Activated CD4-positive, alpha-beta T cell treated with anti-CD3 and anti-CD28 coated beads, Interleukin-10, Interleukin-2, amounts not matched to agents 100 ng/mL and 50 ng/mL, durations not matched to agents 16 hours and 8 hours (primary cell): Measurements from ENCODE around the gene ZFYVE21.
A peak's percentile ranks its signal among the peaks of the same experiment; 100 is the strongest.
"Not testable (repeated sequence)": the region's sequence is repeated elsewhere in the genome, so short reads cannot be mapped to it uniquely, and the experiment has no call there.

Experiments used
- DNase-seq: peaks from one replicate; pipeline ENCODE4 v3.0.0-alpha.2; 2020

The ZFYVE21 gene

DNA sequence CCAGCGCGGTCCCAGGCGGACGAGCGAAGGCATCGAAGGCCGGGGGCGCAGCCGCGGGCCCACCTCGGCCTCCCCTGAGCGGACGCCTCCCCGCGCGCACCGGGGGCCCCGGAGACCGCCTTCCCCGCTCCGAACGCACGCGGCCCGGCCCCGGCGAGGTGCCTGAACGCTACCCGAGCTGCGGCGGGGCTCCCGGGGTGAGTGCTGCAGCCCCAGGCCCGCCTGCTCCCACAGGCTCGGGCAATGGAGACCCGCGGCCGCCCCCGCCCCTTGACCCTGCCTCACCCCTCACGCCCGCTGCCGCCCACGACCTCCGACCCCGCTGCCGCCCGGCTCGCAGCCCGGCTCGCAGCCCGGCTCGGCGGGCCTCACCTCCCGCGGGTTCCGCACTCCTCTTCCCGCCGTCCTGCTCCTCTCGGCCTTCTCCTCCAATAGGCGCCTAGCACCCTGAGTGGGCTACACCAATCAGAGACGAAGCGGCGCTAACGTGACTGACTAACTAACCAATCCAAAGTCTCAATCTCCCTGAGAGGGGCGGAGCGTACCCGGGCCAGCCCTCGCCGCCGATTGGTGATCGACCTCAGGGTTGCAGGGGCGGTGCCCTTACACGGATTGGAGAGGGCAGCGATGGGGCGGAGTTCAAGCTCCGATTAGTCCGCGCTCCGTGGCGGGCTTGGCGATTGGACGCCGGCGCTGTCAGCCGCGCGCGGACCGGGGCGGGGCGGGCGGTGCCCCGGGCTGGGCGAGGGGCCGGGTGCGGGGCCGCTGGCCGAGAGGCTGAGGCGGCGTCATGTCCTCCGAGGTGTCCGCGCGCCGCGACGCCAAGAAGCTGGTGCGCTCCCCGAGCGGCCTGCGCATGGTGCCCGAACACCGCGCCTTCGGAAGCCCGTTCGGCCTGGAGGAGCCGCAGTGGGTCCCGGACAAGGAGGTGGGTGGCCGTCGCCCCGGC lies at the start of gene ZFYVE21, which contains the start of gene XRCC3:
ZFYVE21 (plus strand) TSS at position 759 of the 949 bp plus-strand sequence; CDS start at position 791, 32 bp downstream.
XRCC3 (minus strand) TSS at position 400 of the 949 bp plus-strand sequence. CDS start 4,364 bp downstream, outside the sequence.
- peak; percentile 100 for DNase-seq

GRCh38 chr14:103667671-103668070 lies 47.9 kb upstream of the ZFYVE21 start:
- peak; percentile 30 for DNase-seq

- DNase-seq = no peak
Observed at GRCh38 chr14:103668117-103668516, 47.5 kb upstream of the ZFYVE21 start.

DNA sequence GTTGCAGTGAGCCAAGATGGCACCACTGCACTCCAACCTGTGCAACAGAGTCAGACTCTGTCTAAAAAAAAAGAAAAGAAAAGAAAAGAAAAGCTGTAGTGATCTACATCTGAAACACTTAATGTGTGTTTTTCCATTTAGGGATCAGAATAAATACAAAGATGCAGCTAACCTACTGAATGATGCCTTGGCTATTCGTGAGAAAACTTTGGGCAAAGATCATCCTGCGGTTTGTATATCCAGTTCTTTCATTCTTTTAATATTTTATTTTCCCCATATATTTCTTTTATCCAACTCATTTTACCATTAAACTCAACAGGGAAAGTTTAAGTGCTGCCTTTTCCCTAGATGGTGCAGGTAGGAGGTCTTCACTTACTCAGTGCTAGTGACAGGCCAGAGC lies 46.2 kb upstream of the ZFYVE21 start:
- no peak for DNase-seq

GRCh38 chr14:103671911-103672310 lies 43.7 kb upstream of the ZFYVE21 start:
- no peak for DNase-seq

- DNase-seq = no peak
Observed at GRCh38 chr14:103675957-103676356, 39.7 kb upstream of the ZFYVE21 start.

GRCh38 chr14:103676881-103677675 lies 38.5 kb upstream of the ZFYVE21 start:
- no peak for DNase-seq

GRCh38 chr14:103679351-103679750 lies 36.3 kb upstream of the ZFYVE21 start:
- DNase-seq = peak; percentile 47

DNA sequence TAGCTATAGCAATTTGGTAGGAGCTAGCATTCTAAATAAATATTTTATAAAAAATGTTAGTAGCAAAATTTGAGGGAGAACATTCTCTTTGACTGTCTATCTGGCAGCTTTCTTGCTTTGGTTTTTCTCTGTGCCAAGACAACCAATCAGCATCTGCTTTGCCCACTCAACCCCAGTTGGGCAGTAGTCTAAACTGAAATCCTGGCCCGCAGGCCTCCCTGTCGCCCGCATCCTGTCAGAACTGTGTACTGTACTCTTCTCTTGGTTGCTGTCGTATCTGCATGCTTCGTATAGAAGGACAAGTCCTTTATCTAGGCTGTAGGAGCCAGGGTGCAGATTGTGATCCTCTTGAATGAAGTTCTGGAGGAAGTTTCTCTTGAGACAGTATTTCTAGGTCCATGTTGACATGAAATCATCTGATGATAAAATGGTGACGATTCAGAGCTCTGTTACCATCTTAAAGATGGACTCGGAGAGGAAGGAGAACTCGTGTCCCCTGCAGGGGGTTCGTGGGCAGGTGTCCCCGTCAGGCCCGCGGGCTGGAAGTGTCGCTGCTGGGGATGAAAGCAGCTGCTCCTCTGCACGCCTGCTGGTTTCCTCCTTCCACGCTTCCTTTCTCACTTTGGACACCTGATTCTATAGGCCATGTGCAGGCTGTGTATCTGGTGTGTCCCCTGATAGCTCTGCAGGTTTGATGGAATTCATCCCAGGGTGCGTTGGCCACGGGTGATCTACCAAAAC lies 34.9 kb upstream of the ZFYVE21 start:
- no peak for DNase-seq

DNA sequence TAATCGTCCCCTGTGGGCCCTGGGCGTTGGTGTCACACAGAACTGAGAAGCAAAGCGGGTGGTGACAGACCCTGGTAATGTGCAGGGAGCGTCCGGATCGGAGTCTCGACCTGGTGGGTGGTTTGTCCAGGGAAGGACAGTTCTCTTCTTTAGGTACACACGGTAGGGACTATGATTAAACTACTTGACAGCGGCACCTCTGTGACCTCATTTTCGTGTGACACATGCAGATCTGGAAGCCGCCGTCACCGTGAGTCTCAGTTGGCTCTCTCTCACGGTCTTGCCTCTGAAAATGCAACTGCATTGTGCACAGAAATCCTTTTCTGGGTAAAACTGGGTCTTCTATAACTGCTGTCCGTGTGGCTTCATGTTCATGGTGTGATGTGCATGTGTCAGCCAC lies 32.5 kb upstream of the ZFYVE21 start:
- no peak for DNase-seq

DNA sequence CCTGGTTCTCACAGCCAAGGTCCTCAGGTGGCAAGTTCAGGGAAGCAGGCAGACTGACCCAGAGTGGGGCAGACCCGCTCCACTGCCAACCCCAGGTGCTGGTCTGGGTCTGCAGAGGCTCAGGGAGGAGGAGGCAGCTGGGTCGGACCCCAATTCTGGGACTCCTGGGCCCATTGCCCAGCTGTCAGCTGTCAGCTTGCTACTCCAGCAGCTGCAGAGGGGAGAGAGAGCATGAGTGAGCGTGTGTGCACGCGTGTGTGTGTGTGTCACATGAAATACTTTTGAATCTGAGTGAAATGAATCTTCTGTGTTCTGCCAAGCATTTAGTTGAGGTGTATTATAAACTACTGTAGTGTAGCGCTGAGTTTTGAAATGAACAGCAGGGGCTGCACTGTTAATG lies 31.1 kb upstream of the ZFYVE21 start:
- no peak for DNase-seq

- DNase-seq = no peak
Observed at GRCh38 chr14:103684871-103685270, 30.7 kb upstream of the ZFYVE21 start.

- no peak for DNase-seq
Observed at GRCh38 chr14:103685276-103686211, 30.1 kb upstream of the ZFYVE21 start.

GRCh38 chr14:103686831-103687485 lies 28.7 kb upstream of the ZFYVE21 start:
- DNase-seq = no peak

DNA sequence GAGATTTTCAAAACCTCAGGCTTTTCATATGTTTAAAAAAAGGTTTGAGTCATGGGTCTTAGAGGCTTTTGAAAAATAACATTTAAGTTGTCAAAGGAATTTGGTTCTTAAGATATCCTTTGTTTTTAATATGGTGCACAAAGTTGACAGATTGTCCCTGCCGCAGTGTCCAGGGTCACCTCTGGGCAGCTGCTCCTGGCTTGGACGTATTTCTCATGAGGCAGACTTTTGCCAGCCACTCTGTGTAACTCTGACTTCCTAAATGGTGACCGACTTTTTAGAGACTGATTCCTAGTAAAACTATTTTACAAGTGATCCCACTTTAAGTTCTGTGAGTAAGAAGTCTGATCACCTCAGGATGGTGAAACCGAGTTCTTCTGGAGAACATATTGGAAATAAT lies 27.9 kb upstream of the ZFYVE21 start:
- no peak for DNase-seq

GRCh38 chr14:103688441-103688840 lies 27.2 kb upstream of the ZFYVE21 start:
- no peak for DNase-seq

- DNase-seq = no peak
Observed at GRCh38 chr14:103688906-103689902, 26.4 kb upstream of the ZFYVE21 start.

DNA sequence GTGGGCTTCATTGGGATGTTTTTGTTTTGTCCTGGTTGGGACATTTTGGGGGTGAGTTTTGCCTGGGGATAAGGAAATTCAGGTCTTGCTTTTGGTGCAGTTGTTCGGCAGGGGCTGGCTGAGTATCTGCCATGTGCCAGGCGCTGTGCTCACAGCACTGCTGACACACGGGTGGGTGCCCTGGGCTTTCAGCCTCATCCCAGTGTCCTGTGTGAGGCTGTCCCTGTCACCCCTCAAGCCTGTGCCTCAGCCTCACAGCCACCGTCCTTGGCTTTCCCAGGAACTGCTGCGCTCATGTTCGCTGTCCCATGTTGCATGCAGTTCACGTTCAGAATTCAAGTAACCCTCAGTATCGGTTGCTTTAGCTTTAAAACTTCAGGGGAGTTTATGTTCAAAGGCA lies 25.3 kb upstream of the ZFYVE21 start:
- DNase-seq = no peak

DNA sequence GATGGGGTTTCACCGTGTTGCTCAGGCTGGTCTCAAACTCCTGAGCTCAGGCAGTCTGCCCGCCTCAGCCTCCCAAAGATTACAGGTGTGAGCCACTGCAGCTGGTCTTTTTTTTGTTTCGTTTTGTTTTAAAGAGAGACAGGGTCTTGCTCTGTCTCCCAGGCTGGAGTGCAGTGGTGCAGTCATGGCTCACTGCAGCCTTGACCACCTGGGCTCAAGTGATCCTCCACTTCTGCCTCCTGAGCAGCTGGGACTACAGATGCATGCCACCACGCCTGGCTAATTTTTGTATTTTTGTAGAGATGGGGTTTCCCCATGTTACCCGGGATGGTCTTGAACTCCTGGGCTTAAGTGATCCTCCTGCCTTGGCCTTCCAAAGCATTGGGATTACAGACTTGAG lies 24.0 kb upstream of the ZFYVE21 start:
- not testable (repeated sequence) for DNase-seq

GRCh38 chr14:103692159-103692558 lies 23.5 kb upstream of the ZFYVE21 start:
- no peak for DNase-seq
